ENCODE results near the gene ARID1B. TPM values are rescaled to one million over a fixed set of nuclear protein-coding genes. Genes with fewer than 3 reads are reported as not detected.

ARID1B gene
- total RNA-seq, 1 experiment from 2014 or later, result 35.6 TPM

- no peaks in the 10 kb centered on the region for H3K9me2 ChIP-seq (ENCODE audit: insufficient read depth)
- POLR2A ChIA-PET, result no interaction called here
- H3K4me1 ChIP-seq (ENCODE audit: control insufficient read depth in 1 of 2, insufficient read depth in 2 of 2, low read length in 2 of 2), result no peaks in the 10 kb centered on the region
- no peak overlapping the region for H3K4me2 ChIP-seq (ENCODE audit: low read length)
- no peaks in the 10 kb centered on the region; the same call in 1 of the 2 replicates for H4K20me1 ChIP-seq (ENCODE audit: insufficient read depth)
- no peak overlapping the region for H3K4me3 ChIP-seq (replicated peaks in 1 of 2; ENCODE audit: low read depth in 1 of 2, low read length in 2 of 2)
- ATAC-seq, result no peak
- RAD21 ChIA-PET (ENCODE audit: low non-redundant PET in 1 of 2, low total read pairs in 2 of 2, uncharacterized antibody in 2 of 2, unreplicated experiment in 2 of 2), result interaction anchor here in 1 of 2 experiments (0.7 kb wide), 1 partner anchor 87 kb away, joined by 3 read pairs; no protein-coding TSS in a partner anchor
- H3K27me3 ChIP-seq (ENCODE audit: insufficient read depth, low read length), result no peaks in the 10 kb centered on the region
- H3K27ac ChIP-seq (ENCODE audit: low read depth, low read length), result no peak overlapping the region
- TF ChIP-seq ZNF274 (IDR thresholded peaks at IDR 0.05; ENCODE audit: low read depth, low read length), result no peak
- no peak for TF ChIP-seq SIN3A (IDR thresholded peaks at IDR 0.05; ENCODE audit: low read depth)
- TF ChIP-seq JUND (IDR thresholded peaks at IDR 0.05), result no peak
- TF ChIP-seq RAD21 (IDR thresholded peaks at IDR 0.05; ENCODE audit: low read depth), result no peak
- no peak for TF ChIP-seq CEBPB (IDR thresholded peaks at IDR 0.05; ENCODE audit: low read depth)
- TF ChIP-seq POLR2AphosphoS5 (IDR thresholded peaks at IDR 0.05; ENCODE audit: low read depth, low read length), result no peak
- TF ChIP-seq EGR1 (IDR thresholded peaks at IDR 0.05; ENCODE audit: low read depth), result no peak
- TF ChIP-seq, protein P1, sequence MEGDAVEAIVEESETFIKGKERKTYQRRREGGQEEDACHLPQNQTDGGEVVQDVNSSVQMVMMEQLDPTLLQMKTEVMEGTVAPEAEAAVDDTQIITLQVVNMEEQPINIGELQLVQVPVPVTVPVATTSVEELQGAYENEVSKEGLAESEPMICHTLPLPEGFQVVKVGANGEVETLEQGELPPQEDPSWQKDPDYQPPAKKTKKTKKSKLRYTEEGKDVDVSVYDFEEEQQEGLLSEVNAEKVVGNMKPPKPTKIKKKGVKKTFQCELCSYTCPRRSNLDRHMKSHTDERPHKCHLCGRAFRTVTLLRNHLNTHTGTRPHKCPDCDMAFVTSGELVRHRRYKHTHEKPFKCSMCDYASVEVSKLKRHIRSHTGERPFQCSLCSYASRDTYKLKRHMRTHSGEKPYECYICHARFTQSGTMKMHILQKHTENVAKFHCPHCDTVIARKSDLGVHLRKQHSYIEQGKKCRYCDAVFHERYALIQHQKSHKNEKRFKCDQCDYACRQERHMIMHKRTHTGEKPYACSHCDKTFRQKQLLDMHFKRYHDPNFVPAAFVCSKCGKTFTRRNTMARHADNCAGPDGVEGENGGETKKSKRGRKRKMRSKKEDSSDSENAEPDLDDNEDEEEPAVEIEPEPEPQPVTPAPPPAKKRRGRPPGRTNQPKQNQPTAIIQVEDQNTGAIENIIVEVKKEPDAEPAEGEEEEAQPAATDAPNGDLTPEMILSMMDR (IDR thresholded peaks at IDR 0.05 in 2 of 3, conservative IDR thresholded peaks at IDR 0.05 in 1 of 3; ENCODE audit: borderline replicate concordance in 1 of 3, insufficient read depth in 1 of 3, low read depth in 2 of 3, low read length in 2 of 3), result no peak
- no peak for TF ChIP-seq MAX (IDR thresholded peaks at IDR 0.05)
- no peak for TF ChIP-seq ATF3 (IDR thresholded peaks at IDR 0.05)
- TF ChIP-seq YY1 (IDR thresholded peaks at IDR 0.05; ENCODE audit: extremely low read depth, insufficient replicate concordance, low read depth, low read length), result no peak
- no peak for TF ChIP-seq CBX3 (IDR thresholded peaks at IDR 0.05; ENCODE audit: low read depth)
- no TSS peak for BruUV-seq (replicated peaks)
- no peak overlapping the region for H2AFZ ChIP-seq (ENCODE audit: low read depth, low read length, poor library complexity, severe bottlenecking)
- no peaks in the 10 kb centered on the region for H3K36me3 ChIP-seq (ENCODE audit: control insufficient read depth in 1 of 2, insufficient read depth in 2 of 2, low read length in 2 of 2)
- no peak for DNase-seq (ENCODE audit: low read depth, low spot score)
- no peaks in the 10 kb centered on the region for H3K9me3 ChIP-seq (ENCODE audit: control insufficient read depth in 1 of 2, insufficient read depth in 1 of 2, low read depth in 1 of 2, low read length in 2 of 2)
- no peak overlapping the region for H3K9ac ChIP-seq (ENCODE audit: low read length)
- CTCF ChIA-PET, result no interaction called here
- intact Hi-C loops (cut with micrococcal nuclease), result no loop called here
- peaks cover 25% of the 10 kb centered on the region for H3K79me2 ChIP-seq (ENCODE audit: insufficient read depth, low read length)
Observed at GRCh38 chr6:156899071-156899470, 121.9 kb downstream of the ARID1B start.
